RWPE2 (cell line): Measurements from ENCODE around the gene HOTAIR.

ENCODE experiments used
- ATAC-seq: fragments of 200-7000 bp; cut with Tn5 transposase; 3 replicates; pipeline ENCODE4 v1.9.1; 2021; ENCODE audit warnings: low read depth
- DNase-seq: peaks from one replicate; pipeline ENCODE4 v3.0.0-alpha.2; 2020; ENCODE audit warnings: low spot score
- H3K27ac ChIP-seq: fragments of 450-650 bp; 2 replicates; pipeline ENCODE4 v1.5.1; 2017; ENCODE audit warnings: mild to moderate bottlenecking; ENCODE audit not compliant: poor library complexity, severe bottlenecking
- H3K27me3 ChIP-seq: fragments of 250-450 bp; sonication (Bioruptor Pico); 2 replicates; pipeline ENCODE4 v1.5.1; 2021; ENCODE audit warnings: mild to moderate bottlenecking, moderate library complexity; ENCODE audit not compliant: insufficient read depth, poor library complexity, severe bottlenecking
- H3K36me3 ChIP-seq: fragments of 250-450 bp; sonication (Bioruptor Pico); 2 replicates; pipeline ENCODE4 v1.5.1; 2020; ENCODE audit warnings: low read depth, mild to moderate bottlenecking, moderate library complexity
- H3K4me1 ChIP-seq: fragments of 250-450 bp; sonication (Bioruptor Pico); 2 replicates; pipeline ENCODE4 v1.5.1; 2021; ENCODE audit warnings: mild to moderate bottlenecking, moderate library complexity; ENCODE audit not compliant: insufficient read depth, poor library complexity, severe bottlenecking
- H3K4me3 ChIP-seq: fragments of 250-450 bp; sonication (Bioruptor Pico); 2 replicates; pipeline ENCODE4 v1.5.1; 2021; ENCODE audit warnings: mild to moderate bottlenecking, moderate library complexity; ENCODE audit not compliant: severe bottlenecking
- H3K9me3 ChIP-seq: fragments of 250-450 bp; sonication (Bioruptor Pico); 2 replicates; pipeline ENCODE4 v1.5.1; 2021; ENCODE audit warnings: mild to moderate bottlenecking, moderate library complexity; ENCODE audit not compliant: severe bottlenecking
- CTCF ChIP-seq: fragments of 450-650 bp; IDR thresholded peaks from one replicate; pipeline ENCODE4 v1.5.1; 2017; ENCODE audit warnings: mild to moderate bottlenecking, moderate library complexity; ENCODE audit not compliant: poor library complexity, severe bottlenecking

Gene HOTAIR

GRCh38 chr12:54010972-54011664, 36.4 kb upstream of the HOTAIR start:
- H3K36me3 ChIP-seq = no peaks in the 10 kb centered on the region
- no peak for TF ChIP-seq CTCF
- H3K27me3 ChIP-seq = peaks cover 93% of the 10 kb centered on the region
- H3K27ac ChIP-seq = no peak overlapping the region
- no peaks in the 10 kb centered on the region for H3K4me1 ChIP-seq
- no peak for ATAC-seq
- peak overlapping the region; percentile 4 for H3K4me3 ChIP-seq
- no peaks in the 10 kb centered on the region for H3K9me3 ChIP-seq
- no peak for DNase-seq

- Histone ChIP-seq H3K36me3 (no peaks in the 10 kb centered on the region), H3K4me3 (no peak overlapping the region), H3K27me3 (peaks cover 93% of the 10 kb centered on the region), H3K9me3 (no peaks in the 10 kb centered on the region), H3K4me1 (no peaks in the 10 kb centered on the region), H3K27ac (no peak overlapping the region)
- TF ChIP-seq CTCF = no peak
- no peak for ATAC-seq
- no peak for DNase-seq
Observed at GRCh38 chr12:54010053-54010971, 35.6 kb upstream of the HOTAIR start.

- peak; percentile 48 for ATAC-seq
- Histone ChIP-seq H3K36me3 (no peaks in the 10 kb centered on the region), H3K4me3 (peak overlapping the region; percentile 25), H3K27me3 (peaks cover 93% of the 10 kb centered on the region), H3K9me3 (no peaks in the 10 kb centered on the region), H3K4me1 (no peaks in the 10 kb centered on the region), H3K27ac (no peak overlapping the region)
- no peak for DNase-seq
- TF ChIP-seq CTCF = no peak
Observed at GRCh38 chr12:54009171-54010052, 34.7 kb upstream of the HOTAIR start.

- DNase-seq (no peak), ATAC-seq (no peak)
- no peaks in the 10 kb centered on the region for H3K4me1 ChIP-seq
- H3K36me3 ChIP-seq = no peaks in the 10 kb centered on the region
- no peaks in the 10 kb centered on the region for H3K9me3 ChIP-seq
- no peak for TF ChIP-seq CTCF
- H3K27ac ChIP-seq = no peak overlapping the region
- H3K4me3 ChIP-seq = no peak overlapping the region
- H3K27me3 ChIP-seq = peaks cover 90% of the 10 kb centered on the region
Observed at GRCh38 chr12:54008260-54008552, 33.5 kb upstream of the HOTAIR start.
